HG02763 (cell line): ENCODE measurements around the gene TMEM86A.

ENCODE experiments used
- ATAC-seq: cut with Tn5 transposase; IDR thresholded peaks from one replicate; pipeline ENCODE4 v1.9.1; 2021; ENCODE audit warnings: mild to moderate bottlenecking, moderate library complexity; ENCODE audit not compliant: unreplicated experiment

The TMEM86A gene

GRCh38 chr11:18699848-18700261, 1.3 kb downstream of the TMEM86A start:
- ATAC-seq = no peak

- no peak for ATAC-seq
Observed at GRCh38 chr11:18700375-18700774, 1.8 kb downstream of the TMEM86A start.

GRCh38 chr11:18700872-18701271, 2.3 kb downstream of the TMEM86A start:
- ATAC-seq = no peak

- ATAC-seq = no peak
Observed at GRCh38 chr11:18701614-18702216, 3.1 kb downstream of the TMEM86A start.

- no peak for ATAC-seq
Observed at GRCh38 chr11:18703001-18703763, 4.6 kb downstream of the TMEM86A start.

GRCh38 chr11:18704045-18704645, 5.6 kb downstream of the TMEM86A start:
- ATAC-seq = no peak

- ATAC-seq = no peak
Observed at GRCh38 chr11:18704698-18705097, 6.1 kb downstream of the TMEM86A start.

- ATAC-seq = no peak
Observed at GRCh38 chr11:18705651-18706281, 7.2 kb downstream of the TMEM86A start.

- ATAC-seq = peak; percentile 59
Observed at GRCh38 chr11:18706330-18707243, 8.0 kb downstream of the TMEM86A start.

- no peak for ATAC-seq
Observed at GRCh38 chr11:18707811-18708340, 9.3 kb downstream of the TMEM86A start.

GRCh38 chr11:18709414-18709813, 10.8 kb downstream of the TMEM86A start:
- no peak for ATAC-seq

- no peak for ATAC-seq
Observed at GRCh38 chr11:18710545-18710944, 12.0 kb downstream of the TMEM86A start.

- no peak for ATAC-seq
Observed at GRCh38 chr11:18713646-18714442, 15.3 kb downstream of the TMEM86A start.

- ATAC-seq = no peak
Observed at GRCh38 chr11:18714443-18714780, 15.8 kb downstream of the TMEM86A start.

- ATAC-seq = no peak
Observed at GRCh38 chr11:18715476-18715875, 16.9 kb downstream of the TMEM86A start.

- no peak for ATAC-seq
Observed at GRCh38 chr11:18720091-18720807, 21.7 kb downstream of the TMEM86A start.

- peak; percentile 63 for ATAC-seq
Observed at GRCh38 chr11:18720808-18721560, 22.4 kb downstream of the TMEM86A start.

- peak; percentile 56 for ATAC-seq
Observed at GRCh38 chr11:18721561-18722292, 23.1 kb downstream of the TMEM86A start.
